ENCODE results near the gene CFAP298.

CFAP298 gene

GRCh38 chr21:32605469-32605868 lies 6.7 kb downstream of the CFAP298 start:
- Histone ChIP-seq H3K9me3 (ENCODE audit: low read depth, low read length) (no peaks in the 10 kb centered on the region), H3K4me3 (no peak overlapping the region), H3K27ac (no peak overlapping the region), H3K36me3 (ENCODE audit: insufficient read depth, low read length) (peaks cover 53% of the 10 kb centered on the region), H3K9ac (ENCODE audit: insufficient read length) (no peak overlapping the region)
- no peak for DNase-seq (ENCODE audit: low read depth, low spot score)
- TF ChIP-seq FOXP2 (optimal IDR thresholded peaks at IDR 0.05; ENCODE audit: control extremely low read depth, extremely low read length, insufficient read depth) = no peak
- no peak for TF ChIP-seq EZH2 (IDR thresholded peaks at IDR 0.05)
- no peak for TF ChIP-seq POLR2AphosphoS5 (IDR thresholded peaks at IDR 0.05; ENCODE audit: borderline replicate concordance, low read depth, low read length)

GRCh38 chr21:32604464-32604863 lies 7.7 kb downstream of the CFAP298 start:
- H3K27ac ChIP-seq = no peak overlapping the region
- TF ChIP-seq POLR2AphosphoS5 (IDR thresholded peaks at IDR 0.05; ENCODE audit: borderline replicate concordance, low read depth, low read length) = no peak
- TF ChIP-seq FOXP2 (optimal IDR thresholded peaks at IDR 0.05; ENCODE audit: control extremely low read depth, extremely low read length, insufficient read depth) = no peak
- no peak for TF ChIP-seq EZH2 (IDR thresholded peaks at IDR 0.05)
- no peak overlapping the region for H3K9ac ChIP-seq (ENCODE audit: insufficient read length)
- peaks cover 55% of the 10 kb centered on the region for H3K36me3 ChIP-seq (ENCODE audit: insufficient read depth, low read length)
- H3K9me3 ChIP-seq (ENCODE audit: low read depth, low read length) = no peaks in the 10 kb centered on the region
- no peak overlapping the region for H3K4me3 ChIP-seq
- no peak for DNase-seq (ENCODE audit: low read depth, low spot score)

GRCh38 chr21:32603131-32603530 lies 9.0 kb downstream of the CFAP298 start:
- no peak for TF ChIP-seq FOXP2 (optimal IDR thresholded peaks at IDR 0.05; ENCODE audit: control extremely low read depth, extremely low read length, insufficient read depth)
- no peak for TF ChIP-seq POLR2AphosphoS5 (IDR thresholded peaks at IDR 0.05; ENCODE audit: borderline replicate concordance, low read depth, low read length)
- TF ChIP-seq EZH2 (IDR thresholded peaks at IDR 0.05) = no peak
- Histone ChIP-seq H3K9me3 (ENCODE audit: low read depth, low read length) (no peaks in the 10 kb centered on the region), H3K4me3 (no peak overlapping the region), H3K27ac (no peak overlapping the region), H3K9ac (ENCODE audit: insufficient read length) (no peak overlapping the region), H3K36me3 (ENCODE audit: insufficient read depth, low read length) (peaks cover 54% of the 10 kb centered on the region)
- DNase-seq (ENCODE audit: low read depth, low spot score) = no peak

- peaks cover 49% of the 10 kb centered on the region for H3K36me3 ChIP-seq (ENCODE audit: insufficient read depth, low read length)
- TF ChIP-seq FOXP2 (optimal IDR thresholded peaks at IDR 0.05; ENCODE audit: control extremely low read depth, extremely low read length, insufficient read depth) (no peak), EZH2 (IDR thresholded peaks at IDR 0.05) (no peak), POLR2AphosphoS5 (IDR thresholded peaks at IDR 0.05; ENCODE audit: borderline replicate concordance, low read depth, low read length) (no peak)
- H3K9ac ChIP-seq (ENCODE audit: insufficient read length) = no peak overlapping the region
- H3K4me3 ChIP-seq = no peak overlapping the region
- DNase-seq (ENCODE audit: low read depth, low spot score) = no peak
- no peaks in the 10 kb centered on the region for H3K9me3 ChIP-seq (ENCODE audit: low read depth, low read length)
- no peak overlapping the region for H3K27ac ChIP-seq
Measured at GRCh38 chr21:32602099-32602498, 10.1 kb downstream of the CFAP298 start.

- Histone ChIP-seq H3K9ac (ENCODE audit: insufficient read length) (no peak overlapping the region), H3K36me3 (ENCODE audit: insufficient read depth, low read length) (peaks cover 30% of the 10 kb centered on the region)
Measured at GRCh38 chr21:32599526-32599925, 12.7 kb downstream of the CFAP298 start.

GRCh38 chr21:32599091-32599490 lies 13.1 kb downstream of the CFAP298 start:
- Histone ChIP-seq H3K9me3 (ENCODE audit: low read depth, low read length) (no peaks in the 10 kb centered on the region), H3K4me3 (no peak overlapping the region), H3K36me3 (ENCODE audit: insufficient read depth, low read length) (peaks cover 27% of the 10 kb centered on the region), H3K9ac (ENCODE audit: insufficient read length) (no peak overlapping the region), H3K27ac (no peak overlapping the region)
- DNase-seq (ENCODE audit: low read depth, low spot score) = no peak
- TF ChIP-seq FOXP2 (optimal IDR thresholded peaks at IDR 0.05; ENCODE audit: control extremely low read depth, extremely low read length, insufficient read depth) = no peak
- TF ChIP-seq EZH2 (IDR thresholded peaks at IDR 0.05) = no peak
- TF ChIP-seq POLR2AphosphoS5 (IDR thresholded peaks at IDR 0.05; ENCODE audit: borderline replicate concordance, low read depth, low read length) = no peak

More at GRCh38 chr21:32599526-32599925, 12.7 kb downstream of the CFAP298 start:
- no peak for TF ChIP-seq POLR2AphosphoS5 (IDR thresholded peaks at IDR 0.05; ENCODE audit: borderline replicate concordance, low read depth, low read length)
- Histone ChIP-seq H3K27ac (no peak overlapping the region), H3K9me3 (ENCODE audit: low read depth, low read length) (no peaks in the 10 kb centered on the region), H3K4me3 (no peak overlapping the region)
- DNase-seq (ENCODE audit: low read depth, low spot score) = no peak

GRCh38 chr21:32597205-32597604 lies 15.0 kb downstream of the CFAP298 start:
- Histone ChIP-seq H3K9ac (ENCODE audit: insufficient read length) (no peak overlapping the region), H3K27ac (no peak overlapping the region), H3K4me3 (no peak overlapping the region), H3K36me3 (ENCODE audit: insufficient read depth, low read length) (peaks cover 11% of the 10 kb centered on the region; the same call in 1 of the 2 replicates), H3K9me3 (ENCODE audit: low read depth, low read length) (no peaks in the 10 kb centered on the region)
- no peak for TF ChIP-seq EZH2 (IDR thresholded peaks at IDR 0.05)
- no peak for TF ChIP-seq POLR2AphosphoS5 (IDR thresholded peaks at IDR 0.05; ENCODE audit: borderline replicate concordance, low read depth, low read length)
- no peak for TF ChIP-seq FOXP2 (optimal IDR thresholded peaks at IDR 0.05; ENCODE audit: control extremely low read depth, extremely low read length, insufficient read depth)
- DNase-seq (ENCODE audit: low read depth, low spot score) = no peak

- no peaks in the 10 kb centered on the region for H3K9me3 ChIP-seq (ENCODE audit: low read depth, low read length)
- no peak overlapping the region for H3K4me3 ChIP-seq
- TF ChIP-seq EZH2 (IDR thresholded peaks at IDR 0.05) (no peak), POLR2AphosphoS5 (IDR thresholded peaks at IDR 0.05; ENCODE audit: borderline replicate concordance, low read depth, low read length) (no peak), FOXP2 (optimal IDR thresholded peaks at IDR 0.05; ENCODE audit: control extremely low read depth, extremely low read length, insufficient read depth) (no peak)
- H3K36me3 ChIP-seq (ENCODE audit: insufficient read depth, low read length) = peaks cover 11% of the 10 kb centered on the region; the same call in 1 of the 2 replicates
- H3K27ac ChIP-seq = no peak overlapping the region
- DNase-seq (ENCODE audit: low read depth, low spot score) = no peak
- no peak overlapping the region for H3K9ac ChIP-seq (ENCODE audit: insufficient read length)
Measured at GRCh38 chr21:32595431-32595830, 16.7 kb downstream of the CFAP298 start.

- H3K9me3 ChIP-seq (ENCODE audit: low read depth, low read length) = no peaks in the 10 kb centered on the region
- no peaks in the 10 kb centered on the region for H3K36me3 ChIP-seq (ENCODE audit: insufficient read depth, low read length)
- H3K9ac ChIP-seq (ENCODE audit: insufficient read length) = no peak overlapping the region
- H3K4me3 ChIP-seq = no peak overlapping the region
- TF ChIP-seq FOXP2 (optimal IDR thresholded peaks at IDR 0.05; ENCODE audit: control extremely low read depth, extremely low read length, insufficient read depth) (no peak), EZH2 (IDR thresholded peaks at IDR 0.05) (no peak), POLR2AphosphoS5 (IDR thresholded peaks at IDR 0.05; ENCODE audit: borderline replicate concordance, low read depth, low read length) (no peak)
- no peak for DNase-seq (ENCODE audit: low read depth, low spot score)
- no peak overlapping the region for H3K27ac ChIP-seq
Measured at GRCh38 chr21:32593690-32594089, 18.5 kb downstream of the CFAP298 start.
